HPDE6-E6E7 (cell line): ENCODE measurements around the gene DNM2.

Experiments
- DNase-seq: peaks from one replicate; pipeline ENCODE4 v3.0.0; 2011; ENCODE audit warnings: missing footprints; ENCODE audit errors: extremely low spot score

Gene DNM2

DNA sequence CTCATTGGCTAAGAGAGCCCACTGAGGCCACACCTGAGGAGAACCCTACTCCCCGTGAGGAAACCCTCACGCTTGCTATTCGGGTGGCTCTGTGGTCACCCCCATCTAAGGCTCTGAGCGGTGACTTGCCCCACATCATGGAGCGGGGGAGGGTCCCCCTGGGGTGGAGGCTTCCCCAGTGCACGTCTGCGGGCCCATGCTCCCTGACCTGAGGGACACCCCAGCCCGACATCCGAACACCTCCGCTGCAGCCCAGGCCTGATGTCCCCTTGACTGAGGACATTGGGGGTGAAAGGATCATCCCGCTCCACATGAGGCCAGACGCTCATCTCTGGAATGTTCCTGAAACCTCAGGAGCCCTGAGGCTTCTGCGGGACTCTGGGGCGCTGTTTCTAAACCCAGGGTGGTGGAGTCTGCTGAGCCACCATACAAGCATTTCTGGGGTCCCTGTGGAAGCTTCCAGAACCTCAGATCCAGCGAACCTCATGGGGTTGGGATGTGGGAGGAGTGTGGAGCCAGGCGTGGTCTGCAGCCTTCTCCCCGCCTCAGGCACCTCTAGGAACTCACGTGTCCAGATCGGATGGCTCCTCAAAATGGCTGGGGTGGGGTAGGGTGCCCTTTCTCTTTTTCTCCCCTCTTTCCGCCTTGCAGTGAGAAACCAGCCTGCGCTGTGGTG lies 98.2 kb downstream of the DNM2 start:
- no peak for DNase-seq

- no peak for DNase-seq
Measured at GRCh38 chr19:10816691-10817090, 98.8 kb downstream of the DNM2 start.

- no peak for DNase-seq
Measured at GRCh38 chr19:10817291-10818038, 99.6 kb downstream of the DNM2 start.

DNA sequence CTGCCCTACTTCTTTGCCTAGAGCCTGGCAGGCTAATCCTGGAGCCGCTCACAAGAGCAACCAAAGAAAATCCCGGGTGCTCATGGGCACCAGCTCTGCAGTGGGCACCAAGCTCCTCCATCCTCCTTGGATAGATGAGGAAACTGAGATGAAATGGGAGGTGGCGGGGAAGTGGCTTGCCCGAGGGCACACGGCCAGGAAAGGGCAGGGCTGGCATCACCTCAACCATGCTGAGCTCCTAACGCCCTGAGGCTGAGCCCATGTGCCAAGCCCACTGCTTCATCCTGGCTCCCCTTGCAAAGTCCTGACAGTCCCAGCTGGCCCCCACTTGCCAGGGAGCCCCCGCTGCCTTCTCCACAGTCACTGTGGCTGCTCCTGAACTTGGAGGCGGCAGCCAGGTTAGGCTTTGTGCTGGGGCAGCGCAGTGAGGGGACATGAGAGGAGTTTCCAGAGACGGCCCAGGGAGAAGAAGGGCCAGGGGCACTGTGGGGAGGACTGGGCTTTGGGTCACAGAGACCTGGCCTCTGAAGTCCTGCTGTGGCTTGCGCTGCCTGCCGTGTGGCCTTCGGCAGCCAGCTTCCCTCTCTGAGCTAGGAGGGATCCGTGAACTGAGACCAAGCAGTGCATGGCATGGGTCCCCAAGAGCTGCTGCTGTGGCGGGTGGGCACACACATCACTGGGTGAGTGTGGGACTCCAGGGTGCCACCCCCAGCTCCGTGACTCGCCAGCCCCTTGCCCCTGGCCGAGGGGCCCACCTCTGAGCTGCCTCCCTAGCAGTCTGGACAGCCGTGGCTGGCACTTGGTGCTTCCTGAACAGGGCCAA lies 100.6 kb downstream of the DNM2 start:
- DNase-seq: no peak

DNA sequence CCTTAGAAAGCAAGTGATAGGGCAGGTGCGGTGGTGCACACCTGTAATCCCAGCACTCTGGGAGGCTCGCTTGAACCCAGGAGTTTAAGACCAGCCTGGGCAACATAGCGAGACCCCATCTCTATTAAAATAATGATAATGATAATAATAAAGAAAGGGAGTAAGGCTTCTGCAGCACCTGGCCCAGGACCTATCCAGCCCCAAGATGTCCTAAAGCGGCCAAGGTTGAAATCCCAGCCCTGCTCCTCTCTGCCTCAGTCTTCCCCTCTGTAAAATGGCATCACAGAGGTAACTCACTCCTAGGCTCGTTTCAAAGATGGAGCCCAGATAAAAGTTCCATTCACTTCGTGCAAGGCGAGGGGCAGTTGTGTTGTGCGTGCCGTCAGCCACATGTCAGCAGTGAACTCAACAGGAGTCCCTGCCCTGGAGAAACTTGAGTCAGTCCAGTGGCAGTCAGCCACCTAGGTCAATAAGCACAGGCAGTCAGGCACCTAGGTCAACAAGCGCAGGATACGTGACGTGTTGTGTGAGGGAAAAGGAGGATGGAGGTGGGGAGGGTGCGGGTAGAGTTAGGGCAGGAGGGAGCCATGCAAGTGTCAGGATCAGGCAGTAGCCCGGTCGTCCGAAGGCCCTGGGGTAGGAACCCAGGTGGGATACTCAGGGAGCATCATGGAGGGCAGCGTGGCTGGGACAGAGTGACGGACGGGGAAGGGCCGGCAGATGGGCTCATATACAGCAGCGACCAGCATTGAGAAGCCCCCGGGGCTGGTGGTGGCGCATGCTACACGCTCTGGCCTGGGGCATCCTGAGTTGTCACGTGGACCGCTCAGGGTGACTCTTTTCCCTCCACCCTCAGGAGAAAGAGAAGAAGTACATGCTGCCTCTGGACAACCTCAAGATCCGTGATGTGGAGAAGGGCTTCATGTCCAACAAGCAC lies 101.5 kb downstream of the DNM2 start:
- DNase-seq: no peak

- no peak for DNase-seq
Measured at GRCh38 chr19:10820173-10820572, 102.3 kb downstream of the DNM2 start.

DNA sequence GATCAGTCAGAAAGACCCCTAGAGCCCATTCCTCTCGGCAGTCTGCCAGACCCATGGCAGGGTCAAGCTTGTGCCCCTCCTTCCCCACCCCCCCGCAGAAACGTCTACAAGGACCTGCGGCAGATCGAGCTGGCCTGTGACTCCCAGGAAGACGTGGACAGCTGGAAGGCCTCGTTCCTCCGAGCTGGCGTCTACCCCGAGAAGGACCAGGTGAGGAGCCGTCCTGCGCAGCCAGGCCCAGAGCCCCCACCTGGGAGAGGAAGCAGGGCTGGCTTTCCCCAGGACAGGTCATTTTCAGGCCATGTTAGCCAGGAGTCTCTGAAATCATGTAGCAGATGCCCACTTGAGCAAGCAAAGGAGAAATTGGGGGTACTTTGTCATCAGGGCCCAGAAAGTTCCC lies 105.8 kb downstream of the DNM2 start:
- no peak for DNase-seq

GRCh38 chr19:10826231-10826630 lies 108.4 kb downstream of the DNM2 start:
- no peak for DNase-seq

DNA sequence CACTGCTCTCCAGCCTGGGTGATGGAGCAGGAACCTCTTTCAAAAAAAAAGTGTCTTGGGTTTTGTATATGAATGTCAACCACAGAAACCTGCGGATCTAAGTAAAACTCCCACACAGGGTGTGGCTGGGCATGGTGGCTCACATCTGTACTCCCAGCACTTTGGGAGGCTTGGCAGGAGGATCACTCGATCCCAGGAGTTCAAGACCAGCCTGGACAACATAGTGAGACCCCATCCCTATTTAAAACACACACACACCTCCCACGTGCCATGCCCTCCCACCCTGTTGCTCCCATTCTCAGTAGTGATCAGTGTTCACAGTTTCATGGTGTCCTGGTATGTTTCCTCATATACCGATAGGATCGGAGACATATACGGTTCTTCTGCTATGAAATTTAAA lies 109.0 kb downstream of the DNM2 start:
- DNase-seq: no peak

GRCh38 chr19:10828981-10829821 lies 111.3 kb downstream of the DNM2 start:
- no peak for DNase-seq

GRCh38 chr19:10829967-10830366 lies 112.1 kb downstream of the DNM2 start:
- no peak for DNase-seq

DNA sequence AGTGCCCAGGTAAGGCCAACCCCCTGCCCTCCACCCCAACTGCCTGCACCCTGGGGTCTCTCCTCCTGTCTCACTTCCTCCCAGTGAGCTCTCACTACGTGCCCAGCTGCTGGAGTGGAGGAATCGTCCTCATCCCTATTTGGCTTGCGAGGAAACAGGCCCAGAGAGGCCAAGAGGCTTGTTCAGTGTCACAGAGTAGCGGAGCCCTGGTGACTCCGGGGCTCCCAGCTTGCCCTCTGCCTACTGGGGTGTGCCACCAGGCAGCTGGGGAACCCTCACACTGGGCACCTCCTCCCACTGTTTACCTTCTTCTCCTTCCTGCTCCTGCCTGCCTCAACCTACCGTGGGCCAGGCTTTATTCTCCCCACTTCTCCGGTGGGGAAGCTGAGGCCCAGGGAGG lies 112.5 kb downstream of the DNM2 start:
- no peak for DNase-seq

DNA sequence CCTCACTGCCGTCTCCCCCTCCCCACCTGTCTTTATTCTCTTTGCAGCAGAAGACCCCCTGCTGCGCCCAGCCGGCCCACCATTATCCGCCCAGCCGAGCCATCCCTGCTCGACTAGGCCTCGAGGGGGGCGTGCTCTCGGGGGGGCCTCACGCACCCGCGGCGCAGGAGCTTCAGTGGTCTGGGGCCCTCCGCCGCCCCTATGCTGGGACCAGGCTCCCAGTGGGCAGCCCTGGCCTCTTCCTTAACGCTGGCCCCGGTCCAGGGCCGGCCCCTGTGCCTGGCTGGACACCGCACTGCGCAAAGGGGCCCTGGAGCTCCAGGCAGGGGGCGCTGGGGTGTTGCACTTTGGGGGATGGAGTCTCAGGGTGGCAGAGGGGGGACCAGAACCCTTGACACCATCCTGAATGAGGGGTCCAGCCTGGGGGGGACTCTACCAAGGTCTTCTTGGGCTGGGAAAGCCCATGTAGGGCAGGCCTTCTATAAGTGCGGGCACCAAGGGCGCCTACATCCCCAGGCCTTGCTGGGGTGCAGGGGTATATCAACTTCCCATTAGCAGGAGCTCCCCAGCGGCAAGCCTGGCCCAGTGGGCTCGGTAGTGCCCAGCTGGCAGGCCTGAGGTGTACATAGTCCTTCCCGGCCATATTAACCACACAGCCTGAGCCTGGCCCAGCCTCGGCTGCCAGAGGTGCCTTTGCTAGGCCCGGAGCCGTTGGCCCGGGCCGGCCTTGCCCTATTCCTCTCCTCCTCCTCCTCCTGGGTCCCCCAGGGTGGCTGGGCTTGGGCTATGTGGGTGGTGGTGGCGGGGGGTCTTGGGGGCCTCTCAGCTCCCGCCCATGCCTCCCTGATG lies 113.3 kb downstream of the DNM2 start:
- no peak for DNase-seq

GRCh38 chr19:10831987-10832938 lies 114.4 kb downstream of the DNM2 start:
- DNase-seq: no peak

DNA sequence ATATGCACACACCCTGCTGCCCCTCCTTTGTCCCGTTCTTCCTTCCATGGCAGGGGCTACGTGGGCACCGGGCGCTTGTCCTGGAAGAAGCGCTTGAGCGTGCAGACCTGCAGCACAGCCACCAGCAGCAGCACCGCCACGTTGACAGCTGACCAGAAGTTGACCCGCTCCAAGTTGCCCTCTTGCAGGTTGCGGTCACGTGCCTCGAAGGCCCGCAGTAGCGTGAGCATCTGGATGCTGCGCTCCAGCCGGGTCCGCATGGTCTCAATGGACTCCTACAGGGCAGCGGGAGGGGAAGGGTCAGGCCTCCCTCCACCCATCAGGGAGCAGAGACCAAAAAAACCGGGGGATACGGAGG lies 115.0 kb downstream of the DNM2 start:
- DNase-seq: no peak

GRCh38 chr19:10835089-10835753 lies 117.3 kb downstream of the DNM2 start:
- peak; percentile 99 for DNase-seq

DNA sequence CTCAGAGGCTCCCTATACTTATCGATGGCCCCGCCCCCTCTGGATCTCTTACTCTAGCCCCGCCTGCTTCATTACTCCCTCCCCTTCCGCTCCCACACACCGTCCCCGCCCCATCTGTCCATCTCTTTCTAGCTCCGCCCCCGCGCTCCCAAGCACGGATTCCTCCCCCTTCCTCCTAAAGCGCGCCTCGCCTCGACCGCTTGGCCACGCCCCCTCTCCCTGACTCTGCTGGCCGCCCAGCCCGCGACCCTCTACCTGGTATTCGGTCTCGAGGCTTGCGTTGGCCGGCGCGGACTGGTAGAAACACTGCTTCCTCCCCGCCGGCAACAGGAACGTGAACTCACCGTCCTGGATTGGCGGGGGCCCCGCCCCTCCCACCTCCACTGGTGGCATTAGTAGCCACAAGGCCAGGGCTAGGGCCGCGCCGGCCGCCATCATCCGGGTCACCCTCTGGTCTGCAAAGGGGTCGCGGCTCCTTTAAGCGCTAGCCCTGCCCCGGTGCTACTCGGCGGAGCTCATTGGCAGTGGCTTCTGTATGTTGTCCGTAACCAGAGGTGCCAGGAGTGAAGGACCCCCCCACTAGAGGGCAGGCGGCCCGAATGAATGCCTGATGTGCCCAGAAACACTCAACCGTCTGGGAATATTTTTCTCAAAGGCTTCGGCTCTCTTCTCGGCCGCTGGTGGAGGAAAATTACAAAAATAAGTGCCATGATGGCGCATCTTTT lies 118.0 kb downstream of the DNM2 start, which contains the start of gene TMED1:
Gene TMED1 (minus strand): TSS at position 459 of the 725 bp plus-strand sequence. CDS start 21 bp downstream, at position 438.
- peak; percentile 95 for DNase-seq
